ENCODE data around the gene TAF15.

Gene TAF15

GRCh38 chr17:35895636-35896587 lies 86.6 kb downstream of the TAF15 start:
- DNase-seq (ENCODE audit: low read depth, low spot score): no peak
- H3K4me3 ChIP-seq (ENCODE audit: low read depth, low read length): no peak overlapping the region
- TF ChIP-seq CTCF (IDR thresholded peaks at IDR 0.05; ENCODE audit: low read depth, low read length): no peak
- in situ Hi-C loops (cut with HindIII; ENCODE audit: low sequenced_read_pairs): no loop called here

Data from astrocyte of the spinal cord (primary cell).